IMR-90 (cell line): ENCODE measurements around the gene MED23.

Experiments used
- MAZ ChIP-seq: IDR thresholded peaks from 2 replicates; pipeline ENCODE4 v1.6.1; 2012; ENCODE audit warnings: low read depth, mild to moderate bottlenecking, low read length, improper control_type of control experiment, moderate library complexity, borderline replicate concordance
- RFX5 ChIP-seq: IDR thresholded peaks from 2 replicates; pipeline ENCODE4 v1.8.0; 2012; ENCODE audit warnings: low read depth, mild to moderate bottlenecking, low read length, moderate library complexity
- TF ChIP-seq, protein P1 (sequence below): conservative IDR thresholded peaks from 2 replicates; pipeline ENCODE4 v1.5.1; 2012; ENCODE audit warnings: mild to moderate bottlenecking, low read depth, low read length, improper control_type of control experiment
- TF ChIP-seq, protein P2 (sequence below): fragments of 150-350 bp; IDR thresholded peaks from 2 replicates; pipeline ENCODE4 v1.6.1; 2017; ENCODE audit warnings: mild to moderate bottlenecking, antibody characterized with exemption, low read length, low read depth

DNA sequence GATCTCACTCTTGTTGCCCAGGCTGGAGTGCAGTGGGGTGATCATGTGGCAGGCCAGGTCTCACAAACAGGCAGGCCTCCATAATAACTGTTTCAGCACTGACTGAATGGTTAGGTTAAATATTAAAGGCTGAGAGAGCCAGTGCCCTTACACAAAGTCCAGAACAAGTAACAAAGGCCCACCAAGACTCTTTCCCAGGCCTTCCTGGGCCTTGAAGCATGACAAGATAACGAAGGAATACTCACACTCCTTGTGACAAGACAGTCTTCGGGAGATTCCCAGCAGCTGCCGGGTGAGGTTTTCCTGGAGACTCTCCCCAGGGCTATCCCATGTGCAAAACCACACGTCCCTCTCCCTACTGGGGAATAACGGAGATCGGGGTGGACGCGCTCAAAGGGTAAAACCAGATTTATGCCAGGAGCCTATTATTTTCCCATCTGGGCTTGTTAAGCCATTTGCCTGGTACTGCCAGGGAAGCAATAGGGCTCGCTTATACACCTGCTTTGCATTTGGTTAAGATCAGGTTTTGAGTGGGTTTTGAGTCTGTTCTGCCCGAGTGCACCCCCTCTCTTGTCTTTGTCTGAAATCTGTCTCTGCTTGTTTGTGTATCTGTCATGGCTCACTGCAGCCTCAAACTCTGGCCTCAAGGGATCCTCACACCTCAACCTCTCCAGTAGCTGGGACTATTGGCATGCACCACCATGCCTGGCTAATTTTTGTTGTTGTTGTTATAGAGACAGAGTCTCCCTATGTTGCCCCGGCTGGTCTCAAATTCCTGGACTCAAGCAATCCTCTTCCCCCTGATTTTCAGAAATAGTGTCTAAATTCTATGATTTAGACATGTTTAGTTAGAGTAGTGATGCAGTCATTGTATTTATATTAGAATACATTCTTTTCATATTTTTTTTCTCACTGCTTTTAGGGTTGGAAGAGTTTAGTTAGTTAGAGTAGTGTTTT, 7.6 kb upstream of the MED23 start:
- TF ChIP-seq, protein P1, sequence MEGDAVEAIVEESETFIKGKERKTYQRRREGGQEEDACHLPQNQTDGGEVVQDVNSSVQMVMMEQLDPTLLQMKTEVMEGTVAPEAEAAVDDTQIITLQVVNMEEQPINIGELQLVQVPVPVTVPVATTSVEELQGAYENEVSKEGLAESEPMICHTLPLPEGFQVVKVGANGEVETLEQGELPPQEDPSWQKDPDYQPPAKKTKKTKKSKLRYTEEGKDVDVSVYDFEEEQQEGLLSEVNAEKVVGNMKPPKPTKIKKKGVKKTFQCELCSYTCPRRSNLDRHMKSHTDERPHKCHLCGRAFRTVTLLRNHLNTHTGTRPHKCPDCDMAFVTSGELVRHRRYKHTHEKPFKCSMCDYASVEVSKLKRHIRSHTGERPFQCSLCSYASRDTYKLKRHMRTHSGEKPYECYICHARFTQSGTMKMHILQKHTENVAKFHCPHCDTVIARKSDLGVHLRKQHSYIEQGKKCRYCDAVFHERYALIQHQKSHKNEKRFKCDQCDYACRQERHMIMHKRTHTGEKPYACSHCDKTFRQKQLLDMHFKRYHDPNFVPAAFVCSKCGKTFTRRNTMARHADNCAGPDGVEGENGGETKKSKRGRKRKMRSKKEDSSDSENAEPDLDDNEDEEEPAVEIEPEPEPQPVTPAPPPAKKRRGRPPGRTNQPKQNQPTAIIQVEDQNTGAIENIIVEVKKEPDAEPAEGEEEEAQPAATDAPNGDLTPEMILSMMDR = no peak
- TF ChIP-seq MAZ (no peak), RFX5 (no peak)
- TF ChIP-seq, protein P2, sequence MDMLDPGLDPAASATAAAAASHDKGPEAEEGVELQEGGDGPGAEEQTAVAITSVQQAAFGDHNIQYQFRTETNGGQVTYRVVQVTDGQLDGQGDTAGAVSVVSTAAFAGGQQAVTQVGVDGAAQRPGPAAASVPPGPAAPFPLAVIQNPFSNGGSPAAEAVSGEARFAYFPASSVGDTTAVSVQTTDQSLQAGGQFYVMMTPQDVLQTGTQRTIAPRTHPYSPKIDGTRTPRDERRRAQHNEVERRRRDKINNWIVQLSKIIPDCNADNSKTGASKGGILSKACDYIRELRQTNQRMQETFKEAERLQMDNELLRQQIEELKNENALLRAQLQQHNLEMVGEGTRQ = no peak
